ENCODE results near the gene SMURF2. TPM values are rescaled to one million over a fixed set of nuclear protein-coding genes. Genes with fewer than 3 reads are reported as not detected.
"Not testable (repeated sequence)": the region's sequence is repeated elsewhere in the genome, so short reads cannot be mapped to it uniquely, and the experiment has no call there.

Gene SMURF2
- total RNA-seq, 1 donor from 2014 or later: 28.4 TPM

DNA sequence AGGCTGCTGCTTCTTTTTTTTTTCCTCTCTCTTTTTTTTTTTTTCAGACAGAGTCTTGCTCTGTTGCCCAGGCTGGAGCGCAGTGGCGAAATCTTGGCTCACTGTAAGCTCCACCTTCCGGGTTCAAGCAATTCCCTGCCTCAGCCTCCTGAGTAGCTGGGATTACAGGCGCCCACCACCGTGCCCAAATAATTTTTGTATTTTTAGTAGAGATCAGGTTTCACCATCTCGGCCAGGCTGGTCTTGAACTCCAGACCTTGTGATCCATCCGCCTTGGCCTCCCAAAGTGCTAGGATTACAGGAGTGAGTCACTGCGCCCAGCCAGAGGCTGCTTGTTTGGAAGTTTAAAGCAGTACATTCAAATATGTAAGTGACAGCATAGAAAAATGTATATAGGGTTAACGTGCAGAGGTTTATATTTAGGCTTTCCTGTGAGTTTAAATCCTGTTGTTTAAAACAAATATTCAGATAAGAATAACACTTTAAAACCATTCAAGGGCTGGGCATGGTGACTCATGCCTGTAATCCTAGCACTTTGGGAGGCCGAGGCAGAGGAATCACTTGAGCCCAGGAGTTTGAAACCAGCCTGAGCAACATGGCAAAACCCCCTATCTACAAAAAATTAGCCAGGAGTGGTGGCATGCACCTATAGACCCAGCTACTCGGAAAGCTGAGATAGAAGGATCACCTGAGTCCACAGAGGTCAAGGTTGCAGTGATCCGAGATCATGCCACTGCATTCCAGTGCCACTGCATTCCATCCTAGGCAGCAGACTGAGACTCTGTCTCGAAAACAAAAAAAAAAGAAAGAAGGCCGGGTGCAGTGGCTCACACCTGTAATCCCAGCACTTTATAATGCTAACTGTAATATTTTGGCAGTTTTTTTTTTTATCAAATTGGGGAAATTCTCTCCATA lies 6.0 kb upstream of the SMURF2 start:
- not testable (repeated sequence) for DNase-seq (ENCODE audit: low spot score)

DNA sequence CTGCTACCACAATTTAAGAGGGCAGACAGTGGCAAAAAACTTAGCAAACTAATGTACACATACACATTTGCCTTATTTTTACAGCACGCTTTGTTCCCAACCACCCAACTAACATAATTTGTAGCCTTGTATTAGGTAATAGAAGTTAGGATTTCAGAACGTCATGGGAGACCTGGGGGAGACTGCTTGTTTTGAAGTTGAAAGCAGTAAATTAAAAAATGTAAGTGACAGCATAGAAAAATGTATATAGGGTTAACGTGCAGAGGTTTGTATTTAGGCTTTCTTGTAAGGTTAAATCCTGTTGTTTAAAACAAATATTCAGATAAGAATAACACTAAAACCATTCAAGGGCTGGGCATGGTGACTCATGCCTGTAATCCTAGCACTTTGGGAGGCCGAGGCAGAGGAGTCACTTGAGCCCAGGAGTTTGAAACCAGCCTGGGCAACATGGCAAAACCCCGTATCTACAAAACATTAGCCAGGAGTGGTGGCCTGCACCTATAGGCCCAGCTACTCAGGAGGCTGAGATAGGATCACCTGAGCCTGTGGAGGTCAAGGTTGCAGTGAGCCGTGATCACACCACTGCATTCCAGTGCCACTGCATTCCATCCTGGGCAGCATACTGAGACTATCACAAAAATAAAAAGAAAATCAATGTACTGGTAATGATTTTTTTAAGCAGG lies 2.3 kb upstream of the SMURF2 start:
- DNase-seq (ENCODE audit: low spot score): not testable (repeated sequence)

- DNase-seq (ENCODE audit: low spot score): not testable (repeated sequence)
Observed at GRCh38 chr17:64663836-64664235, 1.7 kb upstream of the SMURF2 start.

DNA sequence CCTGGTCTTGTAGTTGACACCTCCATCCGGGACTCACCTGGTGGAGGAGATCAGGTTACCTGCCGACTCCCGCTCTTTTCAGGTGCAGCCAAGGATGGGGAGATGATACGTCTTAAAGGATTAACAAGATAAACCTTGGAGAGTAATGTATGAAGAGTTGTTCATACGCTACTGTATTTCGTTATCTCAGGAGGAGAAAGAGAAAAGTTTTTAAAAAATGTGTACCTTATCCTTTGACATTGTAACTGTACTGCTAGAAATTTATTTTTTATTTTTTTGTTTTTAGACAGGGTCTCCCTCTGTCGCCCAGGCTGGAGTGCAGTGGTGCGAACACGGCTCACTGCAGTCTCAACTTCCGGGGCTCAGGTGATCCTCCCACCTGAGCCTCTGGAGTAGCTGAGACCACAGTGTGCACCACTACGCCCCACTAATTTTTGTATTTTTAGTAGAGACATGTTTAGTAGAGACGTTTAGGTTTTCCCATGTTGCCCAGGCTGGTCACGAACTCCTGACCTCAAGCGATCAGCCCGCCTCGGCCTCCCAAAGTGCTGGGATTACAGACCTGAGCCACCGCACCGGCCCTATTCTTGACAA lies 764 bp upstream of the SMURF2 start:
- DNase-seq (ENCODE audit: low spot score): no peak

GRCh38 chr17:64661726-64661975 lies 456 bp downstream of the SMURF2 start:
- DNase-seq (ENCODE audit: low spot score): no peak

GRCh38 chr17:64660978-64661725 lies 955 bp downstream of the SMURF2 start:
- not testable (repeated sequence) for DNase-seq (ENCODE audit: low spot score)

DNA sequence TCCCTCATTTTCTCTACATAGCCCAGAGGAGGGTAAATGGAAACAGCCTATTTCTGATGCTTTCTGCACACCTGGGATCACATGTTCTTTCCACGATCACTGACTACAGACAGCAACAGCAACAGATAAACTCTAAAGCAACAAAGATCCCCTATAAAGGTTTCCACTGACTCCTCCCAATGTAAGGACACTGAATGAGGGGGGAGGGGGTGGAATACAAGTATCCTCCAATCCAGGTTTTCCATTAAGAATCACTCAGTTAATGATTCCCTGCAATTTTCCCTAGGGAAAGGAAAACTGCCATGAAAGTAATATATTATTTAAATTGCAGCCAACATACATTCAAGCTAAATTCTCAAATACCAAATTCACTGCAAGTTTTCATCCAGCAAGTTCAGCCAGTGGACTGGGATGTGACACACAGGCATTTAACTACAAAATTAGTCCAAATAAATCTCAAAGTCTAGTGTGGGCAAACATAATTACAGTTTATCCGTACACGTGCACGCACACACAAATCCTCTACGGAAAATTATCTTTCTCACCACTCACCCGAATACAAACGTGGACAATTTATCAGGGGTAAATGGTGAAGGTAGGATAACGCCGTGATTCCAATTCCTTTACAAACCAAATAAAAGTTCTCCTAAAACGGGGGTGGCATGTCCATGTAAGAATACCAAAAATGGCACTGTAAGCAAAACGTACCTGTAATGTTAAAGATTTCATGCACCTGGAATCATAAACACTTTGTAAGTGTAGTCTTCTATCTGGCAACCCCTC lies 1.7 kb downstream of the SMURF2 start:
- not testable (repeated sequence) for DNase-seq (ENCODE audit: low spot score)

- DNase-seq (ENCODE audit: low spot score): no peak
Observed at GRCh38 chr17:64658931-64659330, 3.2 kb downstream of the SMURF2 start.

- DNase-seq (ENCODE audit: low spot score): no peak
Observed at GRCh38 chr17:64657610-64658125, 4.4 kb downstream of the SMURF2 start.

- no peak for DNase-seq (ENCODE audit: low spot score)
Observed at GRCh38 chr17:64655704-64656103, 6.4 kb downstream of the SMURF2 start.

DNA sequence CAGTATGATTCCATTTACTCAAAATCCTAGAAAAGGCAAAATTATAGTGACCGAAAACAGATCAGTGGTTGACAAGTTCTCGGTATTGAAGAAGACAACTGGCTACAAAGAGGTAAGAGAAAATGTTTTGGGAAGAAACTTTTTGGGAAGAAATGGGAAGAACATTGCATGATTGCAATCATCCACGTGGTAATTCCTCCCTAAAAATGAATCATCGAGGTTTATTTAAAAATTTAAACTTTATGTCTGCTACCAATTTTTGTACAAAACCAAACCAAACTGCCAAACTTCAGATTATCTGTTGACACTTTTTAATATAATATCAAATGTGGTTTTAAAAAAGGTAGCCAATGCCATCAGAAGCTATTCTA lies 8.1 kb downstream of the SMURF2 start:
- no peak for DNase-seq (ENCODE audit: low spot score)

DNA sequence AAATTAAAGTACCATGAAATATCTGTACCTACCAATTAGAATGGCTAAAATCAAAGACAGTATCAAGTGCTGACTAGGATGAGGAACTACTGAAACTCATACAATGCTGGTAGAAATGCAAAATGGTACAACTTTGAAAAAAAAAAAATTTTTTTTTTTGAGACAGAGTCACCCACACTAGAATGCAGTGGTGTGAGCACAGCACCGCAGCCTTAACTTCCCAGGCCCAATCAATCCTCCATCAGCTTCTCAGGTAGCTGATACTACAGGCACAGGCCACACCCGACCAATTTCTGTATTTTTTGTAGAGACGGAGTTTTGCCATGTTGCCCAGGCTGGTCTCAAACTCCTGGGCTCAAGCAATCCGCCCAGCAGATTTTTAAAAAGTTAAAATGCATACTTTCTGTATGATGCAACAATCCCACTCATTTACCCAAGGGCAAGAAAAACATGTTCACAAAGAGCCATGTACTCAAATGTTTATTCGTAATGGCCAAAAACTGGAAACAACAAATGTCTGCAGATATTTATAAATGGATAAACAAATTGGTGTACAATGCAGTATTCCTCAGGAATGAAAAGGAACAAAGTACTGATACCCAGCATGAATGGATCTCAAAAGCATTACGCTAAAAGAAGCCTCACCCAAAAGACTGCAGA lies 8.7 kb downstream of the SMURF2 start:
- no peak for DNase-seq (ENCODE audit: low spot score)

DNA sequence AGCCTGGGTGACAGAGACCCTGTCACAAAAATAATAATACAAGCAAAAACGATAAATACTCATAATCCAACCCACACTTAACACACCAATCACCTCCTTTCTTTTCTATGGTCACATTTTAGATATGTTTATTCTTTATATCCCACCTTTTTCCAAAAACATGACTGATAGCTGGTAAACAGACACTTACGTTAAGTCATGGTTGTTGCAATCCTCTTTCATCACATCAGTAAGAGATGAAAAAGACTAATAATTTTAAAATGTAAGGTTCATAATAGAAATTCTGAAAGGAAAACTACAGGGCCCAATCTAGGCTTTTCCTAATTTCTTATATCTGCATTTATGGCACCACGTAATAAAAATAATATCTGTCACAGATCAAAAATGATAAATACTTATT lies 10.2 kb downstream of the SMURF2 start:
- DNase-seq (ENCODE audit: low spot score): no peak

DNA sequence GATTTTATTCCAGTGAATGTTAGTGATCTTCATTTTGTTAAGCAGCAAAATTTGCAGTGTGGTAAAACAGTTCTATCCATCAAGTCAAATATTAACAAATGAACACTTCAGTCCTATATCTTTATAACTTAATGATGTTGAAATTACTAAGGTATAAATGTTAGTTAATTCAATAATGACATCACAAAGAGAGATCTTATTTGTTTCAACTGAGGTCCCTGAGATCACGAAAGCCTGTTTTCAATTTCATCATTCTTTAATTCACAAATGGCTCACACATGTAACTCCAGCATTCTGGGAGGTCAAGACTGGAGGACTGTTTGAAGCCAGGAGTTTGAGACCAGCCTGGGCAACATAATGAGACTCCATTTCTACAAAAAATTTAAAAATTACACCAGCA lies 13.9 kb downstream of the SMURF2 start:
- DNase-seq (ENCODE audit: low spot score): no peak

DNA sequence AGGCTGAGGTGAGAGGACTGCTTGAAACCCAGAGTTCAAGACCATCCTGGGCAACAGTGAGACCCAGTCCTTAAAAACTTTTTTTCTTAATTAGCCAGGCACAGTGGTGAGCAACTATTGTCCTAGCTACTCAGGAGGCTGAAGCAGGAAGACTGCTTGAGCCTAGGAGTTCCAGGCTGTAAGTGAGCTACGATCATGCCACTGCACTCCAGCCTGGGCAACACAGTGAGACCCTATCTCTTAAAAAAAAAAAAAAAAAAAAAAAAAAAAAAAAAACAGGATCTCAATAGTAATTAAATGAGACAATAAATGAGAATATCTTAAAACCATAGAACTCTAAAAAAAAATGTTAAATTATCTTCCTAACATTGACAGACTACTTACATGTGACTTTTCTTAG lies 14.3 kb downstream of the SMURF2 start:
- no peak for DNase-seq (ENCODE audit: low spot score)

DNA sequence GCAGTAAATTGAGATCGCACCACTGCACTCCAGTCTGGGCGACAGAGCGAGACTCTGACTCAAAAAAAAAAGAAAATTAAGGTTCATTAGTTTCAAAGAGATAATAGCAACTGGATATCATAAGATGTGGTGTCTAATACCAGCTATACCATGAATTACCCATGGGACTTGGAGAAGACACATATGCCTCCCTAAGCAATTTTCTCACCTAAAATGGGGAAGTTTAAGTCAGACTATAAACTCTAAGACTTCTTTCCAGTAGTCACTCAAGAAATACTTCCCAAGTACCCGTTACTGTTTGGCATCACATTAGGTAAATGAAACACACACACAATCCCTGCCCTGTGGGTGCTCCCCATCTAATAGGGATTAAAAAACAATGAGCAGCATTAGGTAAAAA lies 22.6 kb downstream of the SMURF2 start:
- DNase-seq (ENCODE audit: low spot score): no peak

DNA sequence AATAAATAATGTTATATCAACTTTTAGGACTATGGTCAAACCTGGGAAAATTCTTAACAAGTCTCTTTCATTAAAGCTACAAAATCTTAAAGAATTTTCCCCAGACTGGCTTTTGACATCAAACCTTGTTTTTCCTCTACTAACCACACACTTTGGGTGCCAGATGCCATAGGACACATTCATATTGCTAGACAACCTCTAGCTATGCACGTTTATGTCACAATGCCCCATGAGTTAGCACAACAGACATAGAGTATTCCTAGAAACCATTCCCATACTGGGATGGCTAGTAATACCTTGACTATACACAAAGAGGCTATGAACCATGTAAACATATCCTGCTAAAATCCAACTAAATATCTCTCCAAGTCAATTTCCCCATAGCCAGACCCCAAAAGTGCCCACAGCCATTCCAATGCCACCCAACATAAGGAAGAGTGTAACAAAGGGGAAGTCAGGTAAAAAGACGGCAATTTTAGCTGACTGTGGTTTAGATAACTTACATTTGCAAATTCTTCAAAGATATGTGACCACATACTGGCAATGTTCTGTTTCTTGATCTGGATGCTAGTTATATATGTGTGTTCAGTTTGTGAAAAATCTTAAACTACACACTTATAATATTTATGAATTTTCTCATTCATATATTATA lies 23.4 kb downstream of the SMURF2 start:
- DNase-seq (ENCODE audit: low spot score): no peak

DNA sequence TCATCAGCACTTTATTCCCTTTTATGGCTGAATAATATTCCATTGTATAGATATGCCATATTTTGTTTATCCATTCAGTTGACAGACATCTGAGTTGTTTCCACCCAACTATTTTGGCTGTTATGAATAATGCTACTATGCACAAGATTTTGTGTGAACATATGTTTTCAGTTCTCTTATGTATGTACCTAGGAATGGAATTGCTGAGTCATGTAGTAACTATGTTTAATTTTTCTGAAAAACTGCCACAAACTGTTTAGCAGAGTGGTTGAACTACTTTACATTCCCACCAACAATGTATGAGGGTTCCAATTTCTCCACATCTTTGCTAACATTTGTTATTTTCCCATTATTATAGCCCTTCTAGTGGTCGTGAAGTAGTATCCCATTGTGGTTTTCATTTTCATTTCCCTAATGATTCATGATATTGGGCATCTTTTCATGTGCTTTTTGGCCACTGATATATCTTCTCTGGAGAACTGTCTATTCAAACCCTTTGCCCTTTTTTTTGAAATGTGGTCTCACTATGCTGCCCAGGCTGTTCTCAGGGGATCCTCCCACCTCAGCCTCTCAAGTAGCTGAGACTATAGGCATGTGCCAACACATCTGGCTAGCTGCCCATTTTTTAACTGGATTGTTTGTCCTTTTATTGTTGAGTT lies 26.3 kb downstream of the SMURF2 start:
- no peak for DNase-seq (ENCODE audit: low spot score)

- no peak for DNase-seq (ENCODE audit: low spot score)
Observed at GRCh38 chr17:64634218-64634617, 27.9 kb downstream of the SMURF2 start.
